ENCODE measurements around the gene TDRD12.
"Not testable (repeated sequence)": the region's sequence is repeated elsewhere in the genome, so short reads cannot be mapped to it uniquely, and the experiment has no call there.

Gene TDRD12

DNA sequence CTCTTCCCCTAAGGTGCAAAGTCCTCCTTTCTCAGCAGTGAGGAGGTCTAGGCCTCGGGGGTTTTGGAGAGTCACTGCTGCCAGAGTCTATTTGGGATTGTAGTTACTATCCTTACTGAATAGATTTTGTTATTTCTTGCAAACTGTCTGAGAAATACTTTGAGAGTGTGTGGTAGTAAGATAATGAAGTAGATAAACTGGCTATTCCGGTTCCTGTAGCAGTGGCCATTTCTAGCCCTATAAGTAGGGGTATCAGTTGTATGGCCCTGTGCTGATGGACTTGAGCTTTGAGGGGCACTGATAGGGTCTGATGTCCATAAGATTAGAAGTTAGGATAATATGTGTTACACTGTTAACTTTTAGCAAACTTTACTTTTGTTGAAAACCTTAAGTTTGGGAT lies 25.3 kb upstream of the TDRD12 start:
- not testable (repeated sequence) for DNase-seq

DNA sequence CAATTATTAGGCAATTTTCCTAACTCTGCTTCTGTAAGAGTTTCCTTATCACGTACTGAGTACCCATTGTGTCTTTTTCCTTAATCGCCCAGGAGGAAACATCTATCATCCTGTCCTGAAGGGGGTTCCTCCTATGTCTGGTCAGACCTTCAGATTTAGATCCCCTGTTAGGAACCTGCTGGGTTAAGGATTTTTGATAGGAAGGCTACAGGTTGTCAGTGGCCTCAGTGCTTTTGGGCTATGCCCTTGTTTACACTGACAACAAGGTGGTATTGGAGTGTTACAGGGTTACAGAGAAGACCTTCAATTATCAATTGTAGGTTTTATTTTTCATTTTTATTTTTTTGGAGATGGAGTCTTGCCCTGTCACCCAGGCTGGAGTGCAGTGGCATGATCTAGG lies 24.7 kb upstream of the TDRD12 start:
- not testable (repeated sequence) for DNase-seq

DNA sequence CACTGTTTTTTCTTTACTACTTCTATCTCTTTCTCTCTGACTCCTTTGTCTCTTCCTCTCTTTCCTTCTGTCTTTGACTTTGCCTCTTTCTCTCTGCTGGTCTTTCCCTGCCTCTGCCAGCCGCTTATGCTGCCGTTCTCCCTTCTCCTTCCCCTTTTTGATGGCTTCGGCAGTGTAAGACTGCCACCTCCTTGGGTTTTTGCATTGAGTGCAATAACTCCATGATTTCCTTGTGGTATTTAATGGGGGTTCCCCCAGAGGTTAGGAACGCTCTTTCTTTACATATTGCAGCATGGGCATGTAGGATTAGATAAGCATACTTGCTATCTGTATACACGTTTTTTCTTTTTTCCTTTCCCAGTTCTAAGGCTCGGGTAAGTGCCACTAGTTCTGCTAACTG lies 24.1 kb upstream of the TDRD12 start:
- DNase-seq, result not testable (repeated sequence)

DNA sequence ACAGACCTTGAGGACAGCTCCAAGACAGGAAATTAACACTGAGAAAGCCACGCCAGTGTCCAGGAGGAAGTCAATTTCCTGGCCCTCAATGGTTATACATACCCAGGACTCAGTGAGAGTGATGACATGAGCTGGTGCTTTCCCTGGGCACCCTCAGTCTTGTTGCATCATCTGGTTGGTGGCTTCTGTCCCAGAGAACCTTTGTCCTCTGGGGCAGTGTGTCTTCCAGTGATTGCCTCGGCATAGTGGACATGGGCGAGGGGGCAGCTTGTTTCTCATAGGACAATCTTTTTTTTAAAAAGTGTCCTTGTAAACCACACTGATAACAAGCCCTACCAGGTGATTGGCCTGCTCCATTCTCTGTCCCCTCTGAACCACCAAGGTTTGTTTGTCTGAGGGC lies 22.8 kb upstream of the TDRD12 start:
- DNase-seq, result not testable (repeated sequence)

DNA sequence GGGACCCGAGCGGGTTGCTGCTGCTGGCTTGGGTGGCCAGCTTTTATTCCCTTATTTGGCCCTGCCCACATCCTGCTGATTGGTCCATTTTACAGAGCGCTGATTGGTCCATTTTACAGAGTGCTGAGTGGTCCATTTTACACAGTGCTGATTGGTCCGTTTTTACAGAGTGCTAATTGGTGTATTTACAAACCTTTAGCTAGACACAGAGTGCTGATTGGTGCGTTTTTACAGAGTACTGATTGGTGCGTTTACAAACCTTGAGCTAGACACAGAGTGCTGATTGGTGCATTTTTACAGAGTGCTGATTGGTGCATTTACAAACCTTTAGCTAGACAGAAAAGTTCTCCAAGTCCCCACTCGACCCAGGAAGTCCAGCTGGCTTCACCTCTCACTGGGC lies 19.4 kb upstream of the TDRD12 start:
- not testable (repeated sequence) for DNase-seq

DNA sequence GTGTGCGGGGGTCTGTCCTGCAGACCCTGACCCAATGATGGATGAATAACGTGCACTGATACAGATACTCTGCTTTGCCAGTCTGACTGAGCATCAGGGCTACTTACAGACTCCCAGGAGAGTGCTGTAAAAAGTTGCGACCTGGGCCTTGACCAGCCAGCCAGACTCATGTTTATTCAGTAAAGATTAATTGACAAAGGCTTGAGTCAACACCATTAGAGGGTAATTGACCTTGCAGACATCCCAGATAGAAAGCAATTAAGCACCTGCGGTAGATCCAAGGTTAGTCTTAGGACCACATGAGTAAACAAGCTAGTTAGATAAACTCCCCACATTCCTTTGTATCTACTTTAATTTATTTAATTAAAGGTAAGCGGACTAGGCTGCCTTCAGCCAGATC lies 17.6 kb upstream of the TDRD12 start:
- no peak for DNase-seq

DNA sequence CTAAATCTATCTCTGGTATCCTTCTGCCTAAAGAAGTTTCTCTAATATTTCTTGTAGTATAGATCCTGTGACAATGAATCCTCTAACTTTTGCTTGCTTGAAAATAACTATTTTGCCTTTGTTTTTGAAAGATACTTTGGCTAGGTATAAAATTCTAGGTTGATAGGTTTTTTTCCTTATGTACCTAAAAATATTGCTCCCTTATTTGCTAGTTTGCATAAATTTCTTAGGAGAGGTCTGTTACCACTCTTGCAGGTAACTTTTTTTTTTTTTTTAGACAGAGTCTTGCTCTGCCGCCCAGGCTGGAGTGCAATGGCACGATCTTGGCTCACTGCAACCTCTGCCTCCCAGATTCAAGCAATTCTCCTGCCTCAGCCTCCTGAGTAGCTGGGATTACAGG lies 15.6 kb upstream of the TDRD12 start:
- DNase-seq, result not testable (repeated sequence)

DNA sequence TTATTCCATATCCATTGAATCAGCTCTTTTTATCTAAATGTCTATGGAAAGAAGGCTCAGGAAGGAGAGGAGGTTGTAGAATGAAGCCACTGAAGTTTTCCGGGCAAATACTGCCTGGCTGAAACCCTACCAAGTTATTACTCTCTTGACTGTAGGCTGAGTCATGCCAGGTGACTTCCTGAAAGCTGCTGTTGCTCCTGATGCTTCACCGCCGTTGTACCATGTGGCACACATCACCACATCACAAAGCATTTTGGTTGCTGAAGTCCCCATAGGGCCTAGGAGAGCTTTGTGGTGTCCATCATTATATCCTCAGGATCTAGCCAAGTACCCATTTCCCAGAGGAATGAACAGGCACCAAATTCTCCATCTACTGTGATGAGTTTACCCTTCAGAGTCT lies 11.1 kb upstream of the TDRD12 start:
- no peak for DNase-seq

DNA sequence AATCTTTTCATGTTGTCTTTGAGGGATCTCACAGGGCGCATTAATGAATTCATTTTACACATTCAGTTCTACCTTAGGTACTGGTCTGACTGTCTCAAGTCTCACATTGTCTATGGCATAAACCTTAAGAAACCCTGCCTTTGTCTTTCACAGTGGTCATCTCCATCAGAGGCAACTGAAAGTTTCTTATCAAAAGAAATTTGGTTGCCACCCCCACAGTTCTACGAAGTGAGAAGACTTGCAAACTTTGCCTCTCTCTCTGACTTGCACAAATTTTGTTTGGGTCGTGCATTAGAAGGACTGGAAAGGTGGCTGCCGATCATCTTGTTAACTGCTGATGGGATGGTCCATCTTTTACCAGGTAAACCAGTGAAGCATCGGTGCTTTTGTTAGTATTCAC lies 10.5 kb upstream of the TDRD12 start:
- DNase-seq, result no peak

DNA sequence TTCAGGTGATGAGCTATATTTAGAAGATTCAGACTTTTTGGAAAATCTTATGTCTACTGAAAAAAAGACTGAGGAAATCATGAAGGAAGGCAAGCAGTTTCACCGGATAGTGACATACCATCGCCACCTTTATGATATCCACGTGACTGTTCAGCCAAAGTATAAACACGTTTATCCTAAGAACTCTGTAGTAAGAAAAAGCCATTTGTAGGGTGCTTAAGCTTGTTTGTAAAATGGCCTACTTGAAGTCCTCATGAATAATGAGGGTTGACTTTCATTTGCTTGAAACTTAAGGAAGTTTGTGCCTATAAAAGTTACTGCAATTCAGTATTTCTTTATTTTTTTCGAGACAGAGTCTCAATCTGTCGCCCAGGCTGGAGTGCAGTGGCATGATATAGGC lies 7.8 kb upstream of the TDRD12 start:
- no peak for DNase-seq

DNA sequence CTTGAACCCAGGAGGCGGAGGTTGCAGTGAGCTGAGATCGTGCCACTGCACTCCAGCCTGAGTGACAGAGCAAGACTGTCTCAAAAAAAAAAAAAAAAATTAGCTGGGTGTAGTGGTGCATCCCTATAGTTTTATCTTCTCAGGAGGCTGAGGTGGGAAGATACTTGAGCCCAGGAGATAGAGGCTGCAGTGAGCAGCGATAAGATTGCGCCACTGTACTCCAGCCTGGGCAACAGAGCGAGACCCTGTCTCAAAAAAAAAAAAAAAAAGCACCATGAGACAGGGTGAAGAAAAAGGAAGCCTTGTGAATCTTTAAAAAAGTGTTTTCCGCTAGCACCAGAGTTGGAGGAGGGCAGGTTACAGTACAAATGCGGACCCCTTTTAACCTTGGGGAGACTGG lies 3.4 kb upstream of the TDRD12 start:
- not testable (repeated sequence) for DNase-seq

DNA sequence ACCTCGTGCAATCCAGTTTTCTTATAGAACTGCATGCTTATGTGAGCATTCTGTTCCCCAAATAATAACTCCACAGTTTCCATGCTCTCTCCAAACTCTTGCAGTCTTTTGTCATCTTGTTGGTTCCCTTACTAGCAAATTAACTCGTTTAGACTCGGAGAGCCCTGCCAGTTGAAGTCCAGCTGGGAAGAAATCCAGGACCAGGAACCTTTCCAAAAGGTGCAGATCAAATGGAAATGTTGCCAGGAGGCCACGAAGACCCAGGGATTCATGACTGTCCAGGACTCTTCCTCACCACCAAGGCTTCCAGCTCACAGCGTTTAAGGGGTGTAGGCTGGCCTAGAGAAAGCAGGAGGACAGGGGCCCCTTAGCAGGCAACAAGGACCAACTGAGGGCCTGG lies 2.1 kb upstream of the TDRD12 start:
- DNase-seq, result no peak

DNA sequence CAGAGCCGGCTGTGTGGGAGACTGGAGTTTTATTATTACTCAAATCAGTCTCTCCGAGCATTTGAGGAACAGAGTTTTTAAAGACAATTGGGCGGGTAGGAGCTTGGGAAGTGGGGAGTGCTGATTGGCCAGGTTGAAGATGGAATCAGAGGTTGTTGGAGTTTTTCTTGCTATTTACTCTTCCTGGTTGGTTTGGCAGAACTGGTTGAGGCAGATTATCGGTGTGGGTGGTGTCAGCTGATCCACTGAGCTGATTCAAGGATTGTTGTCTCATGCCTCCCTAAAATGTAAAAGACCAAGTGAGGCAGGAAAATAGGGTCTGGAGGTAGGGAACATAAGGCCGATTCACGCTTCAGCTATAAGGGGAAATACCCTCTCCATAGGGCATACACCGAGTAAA lies 1.3 kb upstream of the TDRD12 start:
- no peak for DNase-seq

DNA sequence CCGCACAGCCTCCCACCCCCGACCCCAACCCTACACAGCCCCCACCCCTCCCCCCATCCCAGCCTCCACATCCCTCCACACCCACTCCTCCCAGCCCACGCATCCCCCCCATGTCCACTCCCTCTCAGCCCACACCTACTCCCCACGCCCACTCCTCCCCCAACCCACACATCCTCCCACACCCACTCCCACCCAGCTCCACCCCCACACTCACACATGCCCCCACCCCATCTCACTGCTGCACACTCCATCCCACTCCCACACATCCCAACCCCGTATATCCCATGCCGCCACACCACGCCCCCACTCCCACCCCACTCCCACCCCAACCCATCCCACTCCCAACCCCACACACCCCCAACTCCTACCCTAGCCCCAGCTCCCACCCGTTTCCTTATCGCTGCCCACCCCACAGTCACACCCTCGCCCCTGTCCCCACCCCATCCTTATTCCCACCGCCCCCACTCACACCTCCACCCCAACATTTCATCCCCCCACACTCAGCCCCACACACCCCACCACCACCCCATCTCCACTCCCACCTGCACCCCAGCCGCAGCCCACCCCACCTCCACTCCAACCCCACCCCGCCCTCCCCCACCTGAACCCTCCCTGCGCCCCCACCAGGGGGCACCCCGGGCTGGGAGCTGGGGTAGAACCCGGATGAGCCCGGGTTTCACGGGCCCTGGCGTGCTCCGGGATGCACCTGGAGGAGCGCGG lies 809 bp downstream of the TDRD12 start:
- no peak for DNase-seq

DNA sequence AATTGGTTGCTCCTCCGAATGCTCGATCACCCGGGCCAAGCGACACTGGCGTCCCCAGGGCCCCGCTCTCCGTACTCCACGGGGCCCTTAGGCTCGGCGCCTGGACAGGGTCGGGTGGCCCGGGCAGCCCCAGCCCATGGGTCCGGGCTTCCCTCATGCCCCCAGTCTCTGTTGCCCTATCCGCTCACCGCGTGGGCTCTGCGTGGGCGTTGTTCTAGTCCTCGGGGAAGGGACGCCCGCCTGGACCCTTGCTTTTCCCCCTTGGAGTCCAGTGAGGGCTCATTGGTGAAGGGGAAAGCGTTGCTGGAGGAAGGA lies 1.3 kb downstream of the TDRD12 start:
- DNase-seq, result no peak

DNA sequence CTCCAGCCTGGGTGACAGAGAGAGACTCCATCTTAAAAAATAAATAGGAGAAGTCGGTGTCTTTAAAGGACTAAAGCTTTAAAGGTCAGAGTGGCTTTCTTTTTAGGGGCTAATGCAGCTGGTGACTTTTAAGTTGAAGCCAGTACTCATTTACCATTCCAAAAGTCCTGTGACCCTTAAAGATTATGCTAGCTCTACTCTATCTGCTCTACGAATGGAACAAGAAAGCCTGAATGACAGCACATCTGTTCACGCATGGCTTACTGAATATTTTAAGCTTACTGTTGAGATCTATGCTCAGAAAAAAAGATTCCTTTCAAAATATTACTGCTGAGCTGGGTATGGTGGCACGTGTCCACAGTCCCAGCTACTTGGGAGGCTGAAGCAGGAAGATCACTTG lies 16.4 kb downstream of the TDRD12 start:
- no peak for DNase-seq

DNA sequence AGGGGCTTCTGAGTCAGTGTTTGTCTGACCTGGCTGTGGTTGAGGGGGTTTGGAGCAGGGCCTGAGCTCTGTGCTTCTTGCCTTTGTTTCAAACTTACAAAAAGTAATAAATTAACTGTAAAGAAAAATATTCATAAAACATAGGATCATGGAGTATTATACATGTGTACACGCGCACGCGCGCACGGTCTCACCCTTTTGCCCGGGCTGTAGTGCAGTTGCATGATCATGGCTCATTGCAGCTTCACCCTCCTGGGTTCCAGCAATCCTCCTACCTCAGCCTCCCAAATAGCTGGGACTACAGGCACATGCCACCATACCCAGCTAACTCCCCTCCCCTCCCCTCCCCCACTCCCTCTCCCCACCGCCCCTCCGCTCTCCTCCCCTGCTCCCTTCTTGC lies 23.5 kb downstream of the TDRD12 start:
- no peak for DNase-seq

DNA sequence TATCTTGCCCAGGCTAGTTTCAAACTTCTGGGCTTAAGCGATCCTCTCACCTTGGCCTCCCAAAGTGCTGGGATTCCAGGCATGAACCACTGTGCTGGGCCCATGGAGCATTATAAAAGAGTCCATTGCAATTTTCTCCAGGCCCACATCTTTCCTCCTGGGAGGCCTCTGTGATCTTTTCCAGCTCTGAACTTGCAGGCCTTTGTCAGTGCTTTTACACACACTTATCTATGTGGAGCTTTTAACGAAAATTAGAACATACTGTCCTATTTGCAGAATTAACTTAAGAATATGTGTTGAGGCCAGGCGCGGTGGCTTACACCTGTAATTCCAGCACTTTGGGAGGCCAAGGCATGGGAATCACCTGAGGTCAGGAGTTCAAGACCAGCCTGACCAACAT lies 23.9 kb downstream of the TDRD12 start:
- DNase-seq, result no peak

DNA sequence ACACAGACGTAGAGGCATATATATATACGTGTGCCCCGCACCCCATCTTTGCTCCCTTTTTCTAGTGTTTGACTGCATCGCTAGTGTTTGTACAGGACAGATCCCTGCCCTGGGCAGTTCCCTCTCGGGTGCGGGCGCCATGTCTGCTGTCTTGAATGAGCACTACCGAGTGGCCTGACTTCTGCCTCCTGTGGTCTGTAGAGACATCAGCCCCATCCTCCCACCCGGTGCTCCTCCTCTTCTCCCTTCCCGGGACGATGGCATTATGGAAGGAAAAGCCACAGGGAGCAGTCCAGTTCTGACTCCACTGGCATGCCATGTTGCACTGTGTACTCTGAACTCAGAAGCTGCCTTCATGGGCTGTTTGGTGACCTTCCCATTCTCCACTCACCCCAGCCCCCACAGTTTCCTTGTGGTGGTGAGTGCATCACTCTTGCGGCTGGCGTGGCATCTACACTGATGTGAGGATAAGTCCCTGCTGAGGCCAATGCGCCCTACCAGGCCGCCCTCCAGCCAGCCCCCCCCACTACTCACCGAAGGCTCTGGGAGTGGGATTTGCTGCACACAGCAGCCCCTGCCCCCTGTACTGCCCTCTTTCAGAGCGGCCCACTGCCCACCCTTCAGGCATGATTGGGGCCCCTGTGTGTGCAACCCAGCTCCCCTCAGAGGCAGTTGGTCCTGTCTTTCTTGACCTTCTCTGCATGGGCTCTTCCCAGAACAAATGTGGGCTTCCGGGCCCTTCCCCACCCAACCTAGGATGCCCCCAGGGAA lies 25.2 kb downstream of the TDRD12 start:
- DNase-seq, result no peak

DNA sequence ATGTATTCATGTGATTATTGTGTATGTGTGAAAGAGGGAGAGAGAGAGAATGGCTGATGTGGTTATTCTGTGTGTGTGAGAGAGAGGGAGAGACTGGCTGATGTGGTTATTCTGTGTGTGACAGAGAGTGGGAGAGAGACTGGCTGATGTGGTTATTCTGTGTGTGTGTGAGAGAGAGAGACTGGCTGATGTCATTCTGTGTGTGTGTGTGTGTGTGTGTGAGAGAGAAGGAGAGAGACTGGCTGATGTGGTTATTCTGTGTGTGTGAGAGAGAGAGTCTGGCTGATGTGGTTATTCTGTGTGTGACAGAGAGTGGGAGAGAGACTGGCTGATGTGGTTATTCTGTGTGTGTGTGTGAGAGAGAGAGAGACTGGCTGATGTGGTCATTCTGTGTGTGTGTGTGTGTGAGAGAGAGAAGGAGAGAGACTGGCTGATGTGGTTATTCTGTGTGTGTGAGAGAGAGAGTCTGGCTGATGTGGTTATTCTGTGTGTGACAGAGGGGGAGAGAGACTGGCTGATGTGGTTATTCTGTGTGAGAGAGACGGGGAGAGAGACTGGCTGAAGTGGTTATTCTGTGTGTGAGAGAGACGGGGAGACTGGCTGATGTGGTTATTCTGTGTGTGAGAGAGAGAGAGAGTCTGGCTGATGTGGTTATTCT lies 26.2 kb downstream of the TDRD12 start:
- not testable (repeated sequence) for DNase-seq

DNA sequence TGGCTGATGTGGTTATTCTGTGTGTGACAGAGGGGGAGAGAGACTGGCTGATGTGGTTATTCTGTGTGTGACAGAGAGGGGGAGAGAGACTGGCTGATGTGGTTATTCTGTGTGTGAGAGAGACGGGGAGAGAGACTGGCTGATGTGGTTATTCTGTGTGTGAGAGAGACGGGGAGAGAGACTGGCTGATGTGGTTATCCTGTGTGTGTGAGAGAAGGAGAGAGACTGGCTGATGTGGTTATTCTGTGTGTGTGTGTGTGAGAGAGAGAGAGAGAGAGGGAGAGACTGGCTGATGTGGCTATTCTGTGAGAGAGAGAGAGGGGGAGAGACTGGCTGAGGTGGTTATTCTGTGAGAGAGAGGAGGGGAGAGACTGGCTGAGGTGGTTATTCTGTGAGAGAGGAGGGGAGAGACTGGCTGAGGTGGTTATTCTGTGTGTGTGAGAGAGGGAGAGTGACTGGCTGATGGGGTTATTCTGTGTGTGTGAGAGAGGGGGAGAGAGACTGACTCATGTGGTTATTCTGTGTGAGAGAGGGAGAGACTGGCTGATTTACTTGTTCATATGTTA lies 27.1 kb downstream of the TDRD12 start:
- not testable (repeated sequence) for DNase-seq

DNA sequence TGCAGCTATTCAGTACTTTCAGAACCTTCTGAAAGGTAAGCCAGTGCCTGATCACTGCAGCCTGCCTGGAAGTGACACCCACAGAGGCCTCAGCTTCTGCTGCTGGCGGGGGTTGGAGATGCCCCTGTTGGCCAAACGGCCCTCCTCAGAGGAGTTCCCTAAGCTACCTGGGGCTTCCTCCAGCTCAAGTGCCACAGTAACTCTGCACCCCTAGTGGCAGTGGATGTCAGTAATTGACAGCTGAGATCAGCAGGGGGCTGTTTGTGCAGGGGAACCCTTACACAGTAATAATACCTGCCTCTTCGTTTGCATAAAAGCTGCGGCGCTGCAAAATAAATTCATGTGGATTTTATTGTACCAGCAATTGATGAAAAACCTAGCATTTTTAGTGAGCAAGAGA lies 28.9 kb downstream of the TDRD12 start:
- no peak for DNase-seq

DNA sequence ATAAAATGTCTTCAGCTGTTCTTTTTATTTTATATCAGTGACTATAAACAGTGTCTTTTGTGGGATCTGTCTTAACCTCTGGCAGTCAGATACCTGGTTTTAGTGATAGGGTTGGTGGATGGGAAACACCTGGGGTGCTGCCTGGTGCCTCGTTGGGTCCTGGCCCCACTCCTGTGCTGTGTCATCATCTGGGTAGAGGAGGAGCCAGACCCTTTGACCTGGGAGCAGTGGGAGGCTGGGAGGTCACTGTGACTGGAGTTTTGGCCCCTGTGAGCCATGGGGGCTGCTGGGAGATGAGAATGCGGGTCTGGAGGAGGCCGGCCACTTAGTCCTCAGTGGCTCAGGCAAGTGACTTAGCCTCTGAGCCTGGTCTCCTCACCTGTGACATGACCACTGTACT lies 29.4 kb downstream of the TDRD12 start:
- no peak for DNase-seq

DNA sequence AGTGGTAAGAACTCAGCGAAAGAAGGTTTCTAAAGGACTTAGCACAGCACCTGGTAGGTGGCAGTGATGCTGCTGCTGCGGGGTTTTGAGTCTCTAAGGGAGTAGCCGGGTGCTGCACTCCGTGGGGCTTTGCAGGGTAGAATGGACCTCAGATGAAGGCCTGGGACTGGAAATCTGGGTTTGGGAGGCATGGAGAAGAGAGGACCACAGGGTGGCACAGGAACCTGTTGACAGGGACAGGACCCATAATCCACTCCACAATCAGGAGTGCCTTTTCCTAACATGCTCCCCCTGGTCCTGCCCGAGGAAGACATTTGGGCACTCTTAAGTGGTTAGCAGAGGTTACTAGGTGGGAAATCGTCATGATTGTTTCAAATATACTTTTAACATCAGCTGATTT lies 29.8 kb downstream of the TDRD12 start:
- DNase-seq, result no peak
